Liver (tissue), 9 donors: ENCODE measurements around the gene SLC44A1. TPM values are rescaled to one million over a fixed set of nuclear protein-coding genes. Genes with fewer than 3 reads are reported as not detected.

Source experiments
- DNase-seq: peaks from one replicate; pipeline ENCODE4 v3.0.0-alpha.2; 2017; ENCODE audit warnings: low spot score
- H3K27ac ChIP-seq, 2 donors: one replicate each; pipeline ENCODE4 v1.7.0; 2013; ENCODE audit warnings: inconsistent platforms in 2 of 2, low read length in 2 of 2, control low read depth in 1 of 2, low read depth in 1 of 2, mild to moderate bottlenecking in 1 of 2
- H3K27me3 ChIP-seq, 4 donors: one replicate each; pipeline versions ENCODE4 v1.6.1 to v1.7.0; 2013; ENCODE audit warnings: low read length in 3 of 4, inconsistent platforms in 1 of 4, mild to moderate bottlenecking in 1 of 4, moderate library complexity in 1 of 4; ENCODE audit not compliant: control insufficient read depth in 4 of 4, insufficient read depth in 4 of 4
- H3K36me3 ChIP-seq, 4 donors: one replicate each; pipeline versions ENCODE4 v1.6.1 to v1.7.0; 2013; ENCODE audit warnings: low read length in 3 of 4, mild to moderate bottlenecking in 3 of 4, low read depth in 1 of 4, moderate library complexity in 1 of 4; ENCODE audit not compliant: control insufficient read depth in 4 of 4, insufficient read depth in 3 of 4
- H3K4me1 ChIP-seq, 4 donors: one replicate each; pipeline versions ENCODE4 v1.6.1 to v1.7.0; 2013; ENCODE audit warnings: low read length in 3 of 4, mild to moderate bottlenecking in 3 of 4, moderate library complexity in 1 of 4; ENCODE audit not compliant: control insufficient read depth in 4 of 4, insufficient read depth in 4 of 4
- H3K4me3 ChIP-seq, 3 donors: one replicate each; pipeline versions ENCODE4 v1.6.1 to v1.7.0; 2013; ENCODE audit warnings: low read length in 3 of 3, control low read depth in 1 of 3, low read depth in 1 of 3, mild to moderate bottlenecking in 1 of 3
- H3K9ac ChIP-seq, 2 donors: one replicate each; pipeline ENCODE4 v1.7.0; 2013; ENCODE audit warnings: low read length in 2 of 2, mild to moderate bottlenecking in 2 of 2, moderate library complexity in 2 of 2, control low read depth in 1 of 2, low read depth in 1 of 2
- H3K9me3 ChIP-seq, 4 donors: one replicate each; pipeline versions ENCODE4 v1.6.1 to v1.7.0; 2013; ENCODE audit warnings: low read length in 3 of 4; ENCODE audit not compliant: control insufficient read depth in 4 of 4
- ATF3 ChIP-seq: IDR thresholded peaks from 2 replicates; pipeline ENCODE4 v1.6.1; 2016; ENCODE audit warnings: antibody characterized with exemption
- EGR1 ChIP-seq, 2 donors: IDR thresholded peaks; 2 replicates each; pipeline ENCODE4 v1.6.1; 2016 to 2018; ENCODE audit warnings: antibody characterized with exemption in 2 of 2, low read depth in 2 of 2
- FOXA1 ChIP-seq: IDR thresholded peaks from 2 replicates; pipeline ENCODE4 v1.6.1; 2016; ENCODE audit warnings: antibody characterized with exemption
- FOXA2 ChIP-seq: IDR thresholded peaks from 2 replicates; pipeline ENCODE4 v1.6.1; 2016; ENCODE audit warnings: antibody characterized with exemption
- GABPA ChIP-seq, 2 donors: IDR thresholded peaks in 1 of 2; conservative IDR thresholded peaks in 1 of 2; 2 replicates each; pipeline ENCODE4 v1.6.1; 2016; ENCODE audit warnings: antibody characterized with exemption in 2 of 2, mild to moderate bottlenecking in 1 of 2, moderate library complexity in 1 of 2
- HNF4A ChIP-seq, 2 donors: conservative IDR thresholded peaks; 2 replicates each; pipeline ENCODE4 v1.6.1; 2016; ENCODE audit warnings: antibody characterized with exemption in 2 of 2, mild to moderate bottlenecking in 2 of 2
- HNF4G ChIP-seq: IDR thresholded peaks from 2 replicates; pipeline ENCODE4 v1.6.1; 2016; ENCODE audit warnings: antibody characterized with exemption
- JUND ChIP-seq, 2 donors: IDR thresholded peaks; 2 replicates each; pipeline ENCODE4 v1.6.1; 2016; ENCODE audit warnings: antibody characterized with exemption in 2 of 2
- MAX ChIP-seq: IDR thresholded peaks from 2 replicates; pipeline ENCODE4 v1.6.1; 2016; ENCODE audit warnings: antibody characterized with exemption
- NR2F2 ChIP-seq: IDR thresholded peaks from 2 replicates; pipeline ENCODE4 v1.6.1; 2016; ENCODE audit warnings: antibody characterized with exemption
- RAD21 ChIP-seq, 2 donors: IDR thresholded peaks; 2 replicates each; pipeline ENCODE4 v1.6.1; 2016; ENCODE audit warnings: antibody characterized with exemption in 2 of 2, mild to moderate bottlenecking in 2 of 2
- RXRA ChIP-seq, 2 donors: IDR thresholded peaks; 2 replicates each; pipeline ENCODE4 v1.6.1; 2017 to 2018; ENCODE audit warnings: antibody characterized with exemption in 2 of 2, mild to moderate bottlenecking in 1 of 2
- SP1 ChIP-seq: IDR thresholded peaks from 2 replicates; pipeline ENCODE4 v1.6.1; 2018; ENCODE audit warnings: antibody characterized with exemption, mild to moderate bottlenecking
- TAF1 ChIP-seq: conservative IDR thresholded peaks from 2 replicates; pipeline ENCODE4 v1.6.1; 2016; ENCODE audit warnings: antibody characterized with exemption, mild to moderate bottlenecking
- YY1 ChIP-seq: IDR thresholded peaks from 2 replicates; pipeline ENCODE4 v1.6.1; 2016; ENCODE audit warnings: antibody characterized with exemption, mild to moderate bottlenecking
- ZBTB33 ChIP-seq: IDR thresholded peaks from 2 replicates; pipeline ENCODE4 v1.6.1; 2016; ENCODE audit warnings: antibody characterized with exemption
- WGBS: extraction: QIAGEN DNeasy Blood & Tissue Kit; methylation state at CpG from one replicate; pipeline ENCODE4 v1.1.7; 2013; 5-methylcytosine and 5-hydroxymethylcytosine counted together
- polyA plus RNA-seq, 2 donors: library from polyadenylated mRNA; stranded (reverse) in 1 of 2; unstranded in 1 of 2; fragments of 200-250 nt in 1 of 2; fragments of >200 nt in 1 of 2; fragmentation: Nextera tagmentation in 1 of 2; extraction: Ambion mirVana in 1 of 2; gene quantifications; one replicate each; pipeline versions ENCODE4 v1.2.1 to v1.2.3, GENCODE V29; 2013 to 2015
- total RNA-seq, 2 donors: library from RNA; depleted of rRNA; stranded (reverse); fragments of >200 nt; gene quantifications; one replicate each; pipeline ENCODE4 v1.2.3, GENCODE V29; 2014
- TF ChIP-seq, protein P1 (sequence below): IDR thresholded peaks from 2 replicates; pipeline ENCODE4 v1.6.1; 2016; ENCODE audit warnings: antibody characterized with exemption, mild to moderate bottlenecking
- TF ChIP-seq, protein P2 (sequence below): fragments of 150-350 bp; IDR thresholded peaks from 2 replicates; pipeline ENCODE4 v1.5.1; 2017; ENCODE audit warnings: improper control_type of control experiment, low read depth, low read length; ENCODE audit not compliant: missing input control
- donor health status: healthy.
- donor health status: healthy.
- donor health status: healthy.
- donor health status: healthy.
- donor health status: healthy.

The SLC44A1 gene
- total and polyA plus RNA-seq, 4 donors = 18.1 to 73.1 (median 53.1) TPM

- Histone ChIP-seq H3K36me3 (peaks cover 0 to 6% (median 1%) of the 10 kb centered on the region in 4 donors), H3K9me3 (no peaks in the 10 kb centered on the region), H3K27me3 (no peaks in the 10 kb centered on the region), H3K9ac (no peak overlapping the region), H3K27ac (no peak overlapping the region), H3K4me1 (no peaks in the 10 kb centered on the region), H3K4me3 (no peak overlapping the region)
- WGBS = 76% methylated on average over 8 of the region's 8 CpGs
- no peak for TF ChIP-seq YY1
- TF ChIP-seq ATF3 = no peak
- TF ChIP-seq FOXA2 = no peak
- TF ChIP-seq, protein P1, sequence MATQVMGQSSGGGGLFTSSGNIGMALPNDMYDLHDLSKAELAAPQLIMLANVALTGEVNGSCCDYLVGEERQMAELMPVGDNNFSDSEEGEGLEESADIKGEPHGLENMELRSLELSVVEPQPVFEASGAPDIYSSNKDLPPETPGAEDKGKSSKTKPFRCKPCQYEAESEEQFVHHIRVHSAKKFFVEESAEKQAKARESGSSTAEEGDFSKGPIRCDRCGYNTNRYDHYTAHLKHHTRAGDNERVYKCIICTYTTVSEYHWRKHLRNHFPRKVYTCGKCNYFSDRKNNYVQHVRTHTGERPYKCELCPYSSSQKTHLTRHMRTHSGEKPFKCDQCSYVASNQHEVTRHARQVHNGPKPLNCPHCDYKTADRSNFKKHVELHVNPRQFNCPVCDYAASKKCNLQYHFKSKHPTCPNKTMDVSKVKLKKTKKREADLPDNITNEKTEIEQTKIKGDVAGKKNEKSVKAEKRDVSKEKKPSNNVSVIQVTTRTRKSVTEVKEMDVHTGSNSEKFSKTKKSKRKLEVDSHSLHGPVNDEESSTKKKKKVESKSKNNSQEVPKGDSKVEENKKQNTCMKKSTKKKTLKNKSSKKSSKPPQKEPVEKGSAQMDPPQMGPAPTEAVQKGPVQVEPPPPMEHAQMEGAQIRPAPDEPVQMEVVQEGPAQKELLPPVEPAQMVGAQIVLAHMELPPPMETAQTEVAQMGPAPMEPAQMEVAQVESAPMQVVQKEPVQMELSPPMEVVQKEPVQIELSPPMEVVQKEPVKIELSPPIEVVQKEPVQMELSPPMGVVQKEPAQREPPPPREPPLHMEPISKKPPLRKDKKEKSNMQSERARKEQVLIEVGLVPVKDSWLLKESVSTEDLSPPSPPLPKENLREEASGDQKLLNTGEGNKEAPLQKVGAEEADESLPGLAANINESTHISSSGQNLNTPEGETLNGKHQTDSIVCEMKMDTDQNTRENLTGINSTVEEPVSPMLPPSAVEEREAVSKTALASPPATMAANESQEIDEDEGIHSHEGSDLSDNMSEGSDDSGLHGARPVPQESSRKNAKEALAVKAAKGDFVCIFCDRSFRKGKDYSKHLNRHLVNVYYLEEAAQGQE = no peak
- TF ChIP-seq RXRA (IDR thresholded peaks at IDR 0.05) = no peak
- TF ChIP-seq JUND (IDR thresholded peaks at IDR 0.05) = no peak
- TF ChIP-seq RAD21 (IDR thresholded peaks at IDR 0.05) = no peak
- no peak for TF ChIP-seq FOXA1
- no peak for TF ChIP-seq NR2F2
- TF ChIP-seq EGR1 (IDR thresholded peaks at IDR 0.05; ENCODE audit: low read depth in 2 of 2) = no peak
- no peak for TF ChIP-seq SP1
- TF ChIP-seq MAX = no peak
- no peak for TF ChIP-seq HNF4A (conservative IDR thresholded peaks at IDR 0.05)
- TF ChIP-seq TAF1 = no peak
- TF ChIP-seq, protein P2, sequence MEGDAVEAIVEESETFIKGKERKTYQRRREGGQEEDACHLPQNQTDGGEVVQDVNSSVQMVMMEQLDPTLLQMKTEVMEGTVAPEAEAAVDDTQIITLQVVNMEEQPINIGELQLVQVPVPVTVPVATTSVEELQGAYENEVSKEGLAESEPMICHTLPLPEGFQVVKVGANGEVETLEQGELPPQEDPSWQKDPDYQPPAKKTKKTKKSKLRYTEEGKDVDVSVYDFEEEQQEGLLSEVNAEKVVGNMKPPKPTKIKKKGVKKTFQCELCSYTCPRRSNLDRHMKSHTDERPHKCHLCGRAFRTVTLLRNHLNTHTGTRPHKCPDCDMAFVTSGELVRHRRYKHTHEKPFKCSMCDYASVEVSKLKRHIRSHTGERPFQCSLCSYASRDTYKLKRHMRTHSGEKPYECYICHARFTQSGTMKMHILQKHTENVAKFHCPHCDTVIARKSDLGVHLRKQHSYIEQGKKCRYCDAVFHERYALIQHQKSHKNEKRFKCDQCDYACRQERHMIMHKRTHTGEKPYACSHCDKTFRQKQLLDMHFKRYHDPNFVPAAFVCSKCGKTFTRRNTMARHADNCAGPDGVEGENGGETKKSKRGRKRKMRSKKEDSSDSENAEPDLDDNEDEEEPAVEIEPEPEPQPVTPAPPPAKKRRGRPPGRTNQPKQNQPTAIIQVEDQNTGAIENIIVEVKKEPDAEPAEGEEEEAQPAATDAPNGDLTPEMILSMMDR = no peak
- no peak for TF ChIP-seq ZBTB33
- no peak for TF ChIP-seq HNF4G
- TF ChIP-seq GABPA (IDR thresholded peaks at IDR 0.05 in 1 of 2, conservative IDR thresholded peaks at IDR 0.05 in 1 of 2) = no peak
- no peak for DNase-seq
Measured at GRCh38 chr9:105308461-105309341, 64.2 kb downstream of the SLC44A1 start.
